ENCODE data around the gene BCKDHB.
"Not testable (repeated sequence)": the region's sequence is repeated elsewhere in the genome, so short reads cannot be mapped to it uniquely, and the experiment has no call there.

The BCKDHB gene

GRCh38 chr6:80271074-80271473 is 164.6 kb downstream of the BCKDHB start:
- no peak for DNase-seq

- DNase-seq, result no peak
These were observed 166.5 kb downstream of the BCKDHB start for GRCh38 chr6:80272988-80273387.

GRCh38 chr6:80276861-80277260 is 170.4 kb downstream of the BCKDHB start:
- DNase-seq, result no peak

DNA sequence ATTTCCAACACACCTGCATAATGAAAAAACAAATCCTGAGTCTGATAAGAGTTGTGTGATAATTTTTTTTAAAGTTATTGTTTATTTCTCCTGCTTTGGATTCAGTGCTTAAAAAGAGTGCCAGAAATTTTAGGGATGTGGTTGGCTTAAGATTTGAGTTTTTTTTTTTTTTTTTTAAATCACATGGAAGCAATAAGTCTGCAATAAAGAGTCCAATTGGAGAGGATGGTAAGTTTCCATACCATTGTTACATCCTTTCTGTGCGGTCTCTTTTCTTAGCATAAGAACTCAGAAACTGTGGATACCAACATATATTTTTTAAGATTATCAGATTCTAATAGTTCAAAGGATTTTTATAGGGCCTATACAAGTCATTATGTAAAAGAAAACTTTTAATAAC is 171.0 kb downstream of the BCKDHB start:
- DNase-seq, result no peak

DNA sequence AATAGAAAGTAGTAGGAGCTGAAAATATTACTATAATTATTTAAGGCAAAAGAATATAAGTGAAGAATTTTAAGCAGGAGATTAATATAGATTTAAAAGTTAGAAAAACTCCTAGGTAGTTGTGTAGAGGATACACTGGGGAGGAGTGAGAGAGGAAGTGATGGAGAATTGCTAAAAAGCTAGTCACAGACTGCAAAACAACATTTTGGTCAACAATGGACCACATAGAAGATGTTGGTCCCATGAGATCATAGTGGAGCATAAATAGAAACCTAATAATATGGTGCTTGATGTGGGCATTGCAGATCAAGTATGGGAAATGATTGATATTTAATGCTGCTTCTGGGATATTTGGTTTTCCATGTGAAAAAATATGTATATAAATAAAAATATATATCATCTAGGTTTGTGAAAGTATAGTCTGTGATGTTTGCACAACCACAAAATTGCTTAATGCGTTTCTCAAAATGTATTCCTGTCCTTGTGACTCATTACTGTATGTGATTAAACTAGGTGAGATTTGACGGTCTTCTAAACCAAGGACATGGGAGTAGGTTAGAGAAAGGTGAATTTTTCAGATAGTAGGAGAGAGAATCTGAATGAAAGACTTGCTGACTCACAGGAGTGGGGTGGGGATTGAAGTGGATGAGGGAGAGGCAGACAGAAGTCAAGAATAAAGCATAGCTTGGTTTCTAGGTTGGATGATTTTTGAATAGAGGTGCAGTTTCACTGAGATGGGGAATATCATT is 174.0 kb downstream of the BCKDHB start:
- peak; percentile 20 for DNase-seq

GRCh38 chr6:80282913-80283554 is 176.6 kb downstream of the BCKDHB start:
- DNase-seq, result no peak

- DNase-seq, result no peak
These were observed 180.6 kb downstream of the BCKDHB start for GRCh38 chr6:80287112-80287511.

GRCh38 chr6:80287607-80288006 is 181.1 kb downstream of the BCKDHB start:
- DNase-seq, result no peak

GRCh38 chr6:80289727-80290126 is 183.3 kb downstream of the BCKDHB start:
- no peak for DNase-seq

GRCh38 chr6:80294531-80294930 is 188.1 kb downstream of the BCKDHB start:
- not testable (repeated sequence) for DNase-seq

GRCh38 chr6:80302716-80303115 is 196.2 kb downstream of the BCKDHB start:
- no peak for DNase-seq

DNA sequence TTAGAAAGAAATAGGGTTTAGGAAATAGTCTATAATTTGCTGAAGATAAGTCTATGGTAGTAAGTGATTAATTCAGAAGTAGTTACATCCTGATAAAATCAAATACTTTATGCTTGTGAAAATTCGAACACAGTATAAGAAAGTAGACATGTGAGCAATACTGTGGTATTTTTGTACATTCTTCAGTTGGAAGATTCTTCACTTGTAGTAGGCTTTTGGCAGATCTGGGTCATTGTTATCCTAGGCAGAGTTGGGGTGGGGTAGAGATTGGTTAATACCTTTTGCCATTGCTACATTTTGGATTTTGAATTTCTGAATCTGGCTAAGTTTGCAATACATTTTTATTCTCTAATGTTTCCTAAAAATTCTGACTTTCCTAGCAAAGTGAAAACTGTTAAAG is 197.5 kb downstream of the BCKDHB start:
- DNase-seq, result no peak

GRCh38 chr6:80314531-80314930 is 208.1 kb downstream of the BCKDHB start:
- no peak for DNase-seq

- DNase-seq, result no peak
These were observed 210.3 kb downstream of the BCKDHB start for GRCh38 chr6:80316686-80317231.

GRCh38 chr6:80319196-80319595 is 212.7 kb downstream of the BCKDHB start:
- peak; percentile 33 for DNase-seq

GRCh38 chr6:80321011-80321410 is 214.5 kb downstream of the BCKDHB start:
- no peak for DNase-seq

DNA sequence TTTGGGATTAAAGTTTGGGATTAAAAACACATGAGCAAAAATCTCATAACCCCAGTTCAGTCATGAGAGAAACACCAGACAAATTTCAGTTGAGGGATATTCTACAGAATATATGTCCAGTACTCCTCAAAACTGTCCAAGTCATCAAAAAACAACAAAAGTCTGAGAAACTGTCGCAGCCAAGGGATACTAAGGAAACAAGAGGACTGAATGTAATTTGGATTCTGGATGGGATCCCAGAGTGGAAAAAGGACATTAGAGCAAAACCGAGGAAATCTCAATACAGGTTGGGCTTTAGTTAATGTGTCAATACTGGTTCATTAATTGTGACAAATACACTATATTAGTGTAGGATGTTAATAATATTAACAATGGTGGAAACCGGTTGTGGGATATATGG is 219.3 kb downstream of the BCKDHB start:
- DNase-seq, result no peak

- DNase-seq, result no peak
These were observed 222.2 kb downstream of the BCKDHB start for GRCh38 chr6:80328652-80329051.

GRCh38 chr6:80329496-80329895 is 223.0 kb downstream of the BCKDHB start:
- no peak for DNase-seq

- DNase-seq, result no peak
These were observed 224.5 kb downstream of the BCKDHB start for GRCh38 chr6:80330961-80331360.

- no peak for DNase-seq
These were observed 225.1 kb downstream of the BCKDHB start for GRCh38 chr6:80331522-80331921.

- DNase-seq, result no peak
These were observed 225.5 kb downstream of the BCKDHB start for GRCh38 chr6:80331974-80332373.

GRCh38 chr6:80333342-80333741 is 226.9 kb downstream of the BCKDHB start:
- no peak for DNase-seq

- no peak for DNase-seq
These were observed 228.7 kb downstream of the BCKDHB start for GRCh38 chr6:80335121-80335531.

Measured in EL (cell line).